B cell (primary cell): ENCODE data around the gene PLCB4.

Experiments
- EZH2 ChIP-seq: IDR thresholded peaks from 2 replicates; pipeline ENCODE4 v1.6.1; 2012; ENCODE audit warnings: borderline replicate concordance, low read depth, mild to moderate bottlenecking, moderate library complexity, low read length; ENCODE audit not compliant: insufficient read depth, poor library complexity, severe bottlenecking
- TF ChIP-seq, protein P1 (sequence below): fragments of 200-600 bp; IDR thresholded peaks from one replicate; pipeline ENCODE4 v1.8.0; 2022; ENCODE audit warnings: antibody characterized with exemption, mild to moderate bottlenecking

DNA sequence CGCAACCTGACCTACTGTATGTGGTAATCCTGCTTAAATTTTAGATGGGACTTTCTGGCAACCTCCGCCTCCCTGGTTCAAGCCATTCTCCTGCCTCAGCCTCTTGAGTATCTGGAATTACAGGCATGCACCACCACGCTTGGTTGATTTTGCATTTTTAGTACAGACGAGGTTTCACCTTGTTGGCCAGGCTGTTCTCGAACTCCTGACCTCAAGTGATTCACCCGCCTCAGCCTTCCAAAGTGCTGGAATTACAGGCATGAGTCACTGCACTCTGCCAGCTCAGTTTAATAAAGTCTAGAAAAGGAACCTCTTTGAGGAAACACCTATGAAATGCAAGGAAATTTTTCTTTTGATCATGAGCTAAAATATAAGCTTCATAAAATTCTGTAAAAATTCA, 9.0 kb upstream of the PLCB4 start:
- TF ChIP-seq, protein P1, sequence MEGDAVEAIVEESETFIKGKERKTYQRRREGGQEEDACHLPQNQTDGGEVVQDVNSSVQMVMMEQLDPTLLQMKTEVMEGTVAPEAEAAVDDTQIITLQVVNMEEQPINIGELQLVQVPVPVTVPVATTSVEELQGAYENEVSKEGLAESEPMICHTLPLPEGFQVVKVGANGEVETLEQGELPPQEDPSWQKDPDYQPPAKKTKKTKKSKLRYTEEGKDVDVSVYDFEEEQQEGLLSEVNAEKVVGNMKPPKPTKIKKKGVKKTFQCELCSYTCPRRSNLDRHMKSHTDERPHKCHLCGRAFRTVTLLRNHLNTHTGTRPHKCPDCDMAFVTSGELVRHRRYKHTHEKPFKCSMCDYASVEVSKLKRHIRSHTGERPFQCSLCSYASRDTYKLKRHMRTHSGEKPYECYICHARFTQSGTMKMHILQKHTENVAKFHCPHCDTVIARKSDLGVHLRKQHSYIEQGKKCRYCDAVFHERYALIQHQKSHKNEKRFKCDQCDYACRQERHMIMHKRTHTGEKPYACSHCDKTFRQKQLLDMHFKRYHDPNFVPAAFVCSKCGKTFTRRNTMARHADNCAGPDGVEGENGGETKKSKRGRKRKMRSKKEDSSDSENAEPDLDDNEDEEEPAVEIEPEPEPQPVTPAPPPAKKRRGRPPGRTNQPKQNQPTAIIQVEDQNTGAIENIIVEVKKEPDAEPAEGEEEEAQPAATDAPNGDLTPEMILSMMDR = no peak
- TF ChIP-seq EZH2 = no peak
